ENCODE data around the gene ADAMTSL4.
A peak's percentile ranks its signal among the peaks of the same experiment; 100 is the strongest.
"Not testable (repeated sequence)": the region's sequence is repeated elsewhere in the genome, so short reads cannot be mapped to it uniquely, and the experiment has no call there.

Gene ADAMTSL4

GRCh38 chr1:150561254-150561973, 12.2 kb downstream of the ADAMTSL4 start:
- TF ChIP-seq CTCF (IDR thresholded peaks at IDR 0.05; ENCODE audit: low read depth, low read length), result peak; percentile 10
- DNase-seq (ENCODE audit: extremely low read depth, low read depth), result peak; percentile 98

GRCh38 chr1:150561974-150562445, 12.8 kb downstream of the ADAMTSL4 start:
- peak; percentile 90 for DNase-seq (ENCODE audit: extremely low read depth, low read depth)
- no peak for TF ChIP-seq CTCF (IDR thresholded peaks at IDR 0.05; ENCODE audit: low read depth, low read length)

GRCh38 chr1:150562446-150563339, 13.5 kb downstream of the ADAMTSL4 start:
- no peak for TF ChIP-seq CTCF (IDR thresholded peaks at IDR 0.05; ENCODE audit: low read depth, low read length)

GRCh38 chr1:150563340-150564038, 14.3 kb downstream of the ADAMTSL4 start:
- no peak for TF ChIP-seq CTCF (IDR thresholded peaks at IDR 0.05; ENCODE audit: low read depth, low read length)
- DNase-seq (ENCODE audit: extremely low read depth, low read depth), result no peak

More at GRCh38 chr1:150562446-150563339, 13.5 kb downstream of the ADAMTSL4 start:
- no peak for DNase-seq (ENCODE audit: extremely low read depth, low read depth)

- no peak for DNase-seq (ENCODE audit: extremely low read depth, low read depth)
- no peak for TF ChIP-seq CTCF (IDR thresholded peaks at IDR 0.05; ENCODE audit: low read depth, low read length)
Measured at GRCh38 chr1:150564051-150564991, 15.1 kb downstream of the ADAMTSL4 start.

- DNase-seq (ENCODE audit: extremely low read depth, low read depth), result not testable (repeated sequence)
Measured at GRCh38 chr1:150565240-150565991, 16.2 kb downstream of the ADAMTSL4 start.
